Spleen (tissue), 7 donors: Measurements from ENCODE around the gene SLC35G3.

Experiments
- POLR2A ChIP-seq, 3 donors: fragments of 450-650 bp; IDR thresholded peaks; one replicate each; pipeline ENCODE4 v1.5.1; 2017; ENCODE audit warnings: antibody characterized with exemption in 3 of 3, mild to moderate bottlenecking in 1 of 3
- TF ChIP-seq, protein P1 (sequence below), 11 experiments: fragments of 200-600 bp in 7 of 11; fragments of 450-650 bp in 4 of 11; sonication (generic) in 4 of 11; IDR thresholded peaks in 8 of 11; conservative IDR thresholded peaks in 3 of 11; 1 replicate in 7 of 11; 2 replicates in 4 of 11; pipeline versions ENCODE4 v1.4.0 to v1.8.0; 2016 to 2021; ENCODE audit warnings: antibody characterized with exemption in 11 of 11, inconsistent platforms in 4 of 11, mild to moderate bottlenecking in 1 of 11
- donor health status: DM: no; HTN: no; CAD: no; lungs with moderate emphysema.
- donor health status: DM: no; HTN: no; CAD: no.
- donor health status: DM: no; HTN: no; CAD: no.

DNA sequence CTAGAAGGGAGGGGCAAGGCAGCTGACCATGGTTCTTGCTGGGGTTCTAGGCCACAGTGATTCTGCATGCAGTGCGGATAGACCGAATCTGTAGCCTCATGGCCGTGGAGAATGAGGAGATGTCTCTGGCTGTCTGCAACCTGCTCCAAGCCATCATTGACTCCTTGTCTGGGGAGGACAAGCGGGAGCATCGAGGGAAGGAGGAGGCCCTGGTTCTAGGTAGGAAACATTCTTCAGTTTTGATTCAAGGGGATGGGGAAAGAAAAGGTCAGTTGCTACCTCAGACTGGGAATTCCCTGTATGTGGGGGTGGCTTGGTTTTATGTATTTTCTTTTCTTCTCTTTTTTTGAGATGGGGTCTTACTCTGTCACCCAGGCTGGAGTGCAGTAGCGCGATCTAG is 38.9 kb downstream of the SLC35G3 start:
- no peak for TF ChIP-seq POLR2A (IDR thresholded peaks at IDR 0.05)
- TF ChIP-seq, protein P1, sequence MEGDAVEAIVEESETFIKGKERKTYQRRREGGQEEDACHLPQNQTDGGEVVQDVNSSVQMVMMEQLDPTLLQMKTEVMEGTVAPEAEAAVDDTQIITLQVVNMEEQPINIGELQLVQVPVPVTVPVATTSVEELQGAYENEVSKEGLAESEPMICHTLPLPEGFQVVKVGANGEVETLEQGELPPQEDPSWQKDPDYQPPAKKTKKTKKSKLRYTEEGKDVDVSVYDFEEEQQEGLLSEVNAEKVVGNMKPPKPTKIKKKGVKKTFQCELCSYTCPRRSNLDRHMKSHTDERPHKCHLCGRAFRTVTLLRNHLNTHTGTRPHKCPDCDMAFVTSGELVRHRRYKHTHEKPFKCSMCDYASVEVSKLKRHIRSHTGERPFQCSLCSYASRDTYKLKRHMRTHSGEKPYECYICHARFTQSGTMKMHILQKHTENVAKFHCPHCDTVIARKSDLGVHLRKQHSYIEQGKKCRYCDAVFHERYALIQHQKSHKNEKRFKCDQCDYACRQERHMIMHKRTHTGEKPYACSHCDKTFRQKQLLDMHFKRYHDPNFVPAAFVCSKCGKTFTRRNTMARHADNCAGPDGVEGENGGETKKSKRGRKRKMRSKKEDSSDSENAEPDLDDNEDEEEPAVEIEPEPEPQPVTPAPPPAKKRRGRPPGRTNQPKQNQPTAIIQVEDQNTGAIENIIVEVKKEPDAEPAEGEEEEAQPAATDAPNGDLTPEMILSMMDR (IDR thresholded peaks at IDR 0.05 in 8 of 11, conservative IDR thresholded peaks at IDR 0.05 in 3 of 11), result no peak
